D721Med (cell line): Measurements from ENCODE around the gene CPD.
A peak's percentile ranks its signal among the peaks of the same experiment; 100 is the strongest.

ENCODE experiments used
- DNase-seq: peaks from one replicate; pipeline ENCODE4 v3.0.0; 2011; ENCODE audit warnings: low spot score; ENCODE audit not compliant: insufficient read length
- FAIRE-seq: peaks from 2 replicates; lab custom pipeline; 2011; peaks lifted over from hg19 to GRCh38; lab: Jason Lieb, UNC
- CTCF ChIP-seq: IDR thresholded peaks from 2 replicates; pipeline ENCODE4 v1.5.1; 2012; ENCODE audit warnings: mild to moderate bottlenecking, control low read depth; ENCODE audit not compliant: insufficient read depth; ENCODE audit errors: missing control alignments

The CPD gene

GRCh38 chr17:30476726-30477082, 98.0 kb downstream of the CPD start:
- DNase-seq (no peak), FAIRE-seq (no peak)
- no peak for TF ChIP-seq CTCF

DNA sequence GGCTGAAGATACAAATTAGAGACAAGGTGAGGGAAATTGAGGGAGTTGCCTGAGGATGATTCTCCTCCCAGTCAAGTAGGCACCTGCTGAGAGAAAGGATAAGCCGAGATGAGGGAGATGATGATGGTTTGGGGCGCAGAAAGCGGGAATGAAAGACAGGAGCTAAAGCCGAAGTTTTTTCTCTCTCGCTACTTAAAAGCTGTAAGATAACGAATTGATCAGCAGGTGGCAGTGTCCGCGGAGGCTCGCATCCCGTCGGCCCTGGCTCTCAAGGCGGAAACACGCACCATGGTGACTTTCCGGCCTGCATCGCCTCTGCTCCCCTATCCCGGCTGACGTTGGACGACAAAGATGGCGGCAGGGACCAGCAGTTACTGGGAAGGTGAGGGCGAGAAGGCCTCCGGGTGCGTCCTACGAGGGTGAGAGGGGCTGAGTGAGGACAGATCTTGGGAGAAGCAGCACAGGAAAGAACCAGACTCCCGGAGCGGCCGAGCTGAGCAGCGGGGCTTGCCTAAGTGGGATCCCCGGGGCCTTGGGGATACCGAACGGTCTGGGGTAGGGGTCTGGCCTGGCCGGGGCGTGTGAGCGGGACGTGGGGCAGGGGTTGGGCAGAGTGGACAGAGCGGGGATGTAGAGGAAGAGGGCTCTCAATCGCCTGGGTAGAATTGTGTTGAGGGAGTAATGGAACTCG, 98.5 kb downstream of the CPD start, which contains the start of gene GOSR1:
Gene GOSR1, plus strand, starts transcription at position 326 of the 691 bp plus-strand sequence. Its CDS starts 26 bp downstream, at position 352.
- peak; percentile 77 for FAIRE-seq
- peak; percentile 97 for TF ChIP-seq CTCF
- peak; percentile 74 for DNase-seq

DNA sequence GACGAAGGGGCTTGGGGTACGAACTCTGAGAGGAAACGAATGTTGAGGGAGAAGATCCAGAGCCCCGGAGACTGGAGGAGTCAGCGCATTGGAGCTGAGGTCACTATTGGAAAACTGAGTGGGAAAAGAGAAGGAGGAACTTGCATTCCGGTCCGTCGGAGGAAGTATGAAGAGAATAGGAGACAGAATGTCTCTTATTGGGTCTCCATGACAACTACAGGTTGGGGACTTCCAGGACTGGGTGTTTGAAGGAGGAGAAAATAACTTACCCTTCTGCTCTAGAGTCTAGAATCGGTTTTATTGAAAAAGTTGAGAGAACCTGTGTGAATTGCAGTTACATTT, 99.0 kb downstream of the CPD start:
- DNase-seq, result no peak
- FAIRE-seq, result no peak
- TF ChIP-seq CTCF, result no peak

GRCh38 chr17:30482555-30482954, 103.8 kb downstream of the CPD start:
- DNase-seq (no peak), FAIRE-seq (no peak)
- TF ChIP-seq CTCF, result no peak

DNA sequence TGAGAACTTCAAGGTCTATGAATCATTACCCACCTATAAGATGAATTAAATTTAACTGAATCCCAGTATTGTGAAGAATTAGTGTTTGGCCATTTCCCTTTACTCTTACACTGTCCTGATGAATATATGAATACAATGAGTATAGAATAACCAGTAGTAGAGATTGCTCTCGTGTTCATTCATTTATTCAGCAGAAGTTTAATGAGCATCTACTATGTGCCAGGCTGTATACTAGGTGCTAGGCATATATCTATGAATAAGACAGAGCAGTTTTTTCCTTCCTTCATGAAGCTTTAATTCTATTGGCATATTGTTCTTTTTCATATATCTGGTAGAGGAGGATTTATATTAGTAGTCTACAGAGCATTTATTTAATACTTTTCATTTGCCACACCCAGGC, 104.4 kb downstream of the CPD start:
- no peak for TF ChIP-seq CTCF
- FAIRE-seq (no peak), DNase-seq (no peak)

- FAIRE-seq, result no peak
- no peak for TF ChIP-seq CTCF
- DNase-seq, result no peak
These were observed 115.1 kb downstream of the CPD start for GRCh38 chr17:30493780-30494179.

GRCh38 chr17:30495586-30495985, 116.9 kb downstream of the CPD start:
- FAIRE-seq, result no peak
- no peak for TF ChIP-seq CTCF

More at GRCh38 chr17:30495586-30495985, 116.9 kb downstream of the CPD start:
- DNase-seq, result no peak
